Mucosa of stomach (tissue), 1 donor: ENCODE data around the gene HK3.

Experiments used
- H3K27me3 ChIP-seq: one replicate; pipeline ENCODE4 v1.7.0; 2013; ENCODE audit warnings: mild to moderate bottlenecking, low read length; ENCODE audit not compliant: control insufficient read depth, insufficient read depth
- H3K36me3 ChIP-seq: one replicate; pipeline ENCODE4 v1.7.0; 2013; ENCODE audit warnings: low read length; ENCODE audit not compliant: control insufficient read depth, insufficient read depth
- H3K4me1 ChIP-seq: one replicate; pipeline ENCODE4 v1.7.0; 2013; ENCODE audit warnings: mild to moderate bottlenecking, low read length; ENCODE audit not compliant: control insufficient read depth, insufficient read depth
- H3K4me3 ChIP-seq: one replicate; pipeline ENCODE4 v1.7.0; 2013; ENCODE audit warnings: low read length
- H3K9ac ChIP-seq: one replicate; pipeline ENCODE4 v1.7.0; 2013; ENCODE audit warnings: mild to moderate bottlenecking, low read length, moderate library complexity
- H3K9me3 ChIP-seq: one replicate; pipeline ENCODE4 v1.7.0; 2013; ENCODE audit warnings: mild to moderate bottlenecking, low read length, moderate library complexity; ENCODE audit not compliant: control insufficient read depth
- donor health status: Pancreatic carcinoma.

The HK3 gene

DNA sequence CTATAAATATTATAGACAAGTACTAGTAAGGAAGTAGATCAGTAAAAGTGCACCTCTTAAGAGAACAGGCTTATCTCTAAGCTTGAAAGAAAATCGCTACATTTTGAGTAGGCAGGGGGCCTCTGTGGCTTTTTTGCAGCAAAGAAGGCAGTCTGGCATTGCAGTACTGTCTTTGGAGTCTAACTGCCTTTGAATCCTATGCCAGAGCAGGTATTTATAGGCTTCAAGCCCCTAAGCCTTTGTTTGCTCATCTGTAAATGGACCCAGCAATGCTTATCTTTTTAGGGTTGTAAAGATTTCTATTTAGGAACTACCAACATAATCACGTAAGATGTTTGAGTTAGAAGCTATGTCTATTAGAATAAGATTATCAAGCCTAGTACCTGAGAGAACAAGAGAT is 23.7 kb upstream of the HK3 start:
- no peaks in the 10 kb centered on the region for H3K9me3 ChIP-seq
- H3K9ac ChIP-seq, result no peak overlapping the region
- H3K4me1 ChIP-seq, result no peaks in the 10 kb centered on the region
- no peaks in the 10 kb centered on the region for H3K36me3 ChIP-seq
- no peaks in the 10 kb centered on the region for H3K27me3 ChIP-seq
- no peak overlapping the region for H3K4me3 ChIP-seq

- Histone ChIP-seq H3K9me3 (no peaks in the 10 kb centered on the region), H3K27me3 (no peaks in the 10 kb centered on the region), H3K9ac (no peak overlapping the region)
These were observed 22.6 kb upstream of the HK3 start for GRCh38 chr5:176921714-176922113.

GRCh38 chr5:176918613-176919012 is 19.5 kb upstream of the HK3 start:
- Histone ChIP-seq H3K36me3 (no peaks in the 10 kb centered on the region), H3K27me3 (no peaks in the 10 kb centered on the region), H3K4me1 (peaks cover 6% of the 10 kb centered on the region), H3K9ac (no peak overlapping the region), H3K9me3 (no peaks in the 10 kb centered on the region), H3K4me3 (no peak overlapping the region)

More at GRCh38 chr5:176921714-176922113, 22.6 kb upstream of the HK3 start:
- Histone ChIP-seq H3K36me3 (no peaks in the 10 kb centered on the region), H3K4me1 (no peaks in the 10 kb centered on the region), H3K4me3 (no peak overlapping the region)

GRCh38 chr5:176916337-176916736 is 17.2 kb upstream of the HK3 start:
- H3K36me3 ChIP-seq, result no peaks in the 10 kb centered on the region
- H3K27me3 ChIP-seq, result no peaks in the 10 kb centered on the region
- H3K9ac ChIP-seq, result no peak overlapping the region
- no peaks in the 10 kb centered on the region for H3K9me3 ChIP-seq
- H3K4me3 ChIP-seq, result no peak overlapping the region
- peaks cover 6% of the 10 kb centered on the region for H3K4me1 ChIP-seq

DNA sequence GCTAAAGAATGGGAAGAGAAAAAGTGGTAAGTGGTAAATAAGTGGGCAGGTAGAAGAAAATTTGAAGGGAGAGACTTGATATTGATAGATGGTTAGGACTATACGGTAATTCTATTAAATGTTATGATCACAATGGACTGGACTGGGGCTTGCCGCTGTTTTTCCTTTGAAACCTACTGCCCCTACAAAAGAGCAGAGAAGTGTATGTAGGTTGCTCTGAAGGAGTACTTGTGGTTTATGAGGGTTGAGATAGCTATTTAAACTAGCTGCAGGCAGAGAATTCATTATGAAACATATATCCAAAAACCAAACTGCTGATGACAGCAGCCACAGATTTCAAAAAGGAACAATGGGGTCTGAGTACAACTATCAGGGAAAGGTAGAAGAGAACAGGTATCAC is 16.8 kb upstream of the HK3 start:
- Histone ChIP-seq H3K9me3 (no peaks in the 10 kb centered on the region), H3K4me3 (no peak overlapping the region), H3K36me3 (no peaks in the 10 kb centered on the region), H3K9ac (no peak overlapping the region), H3K4me1 (peaks cover 6% of the 10 kb centered on the region), H3K27me3 (no peaks in the 10 kb centered on the region)

- no peak overlapping the region for H3K9ac ChIP-seq
- H3K36me3 ChIP-seq, result no peaks in the 10 kb centered on the region
- H3K27me3 ChIP-seq, result no peaks in the 10 kb centered on the region
- H3K4me1 ChIP-seq, result peaks cover 6% of the 10 kb centered on the region
- no peak overlapping the region for H3K4me3 ChIP-seq
- H3K9me3 ChIP-seq, result no peaks in the 10 kb centered on the region
These were observed 13.0 kb upstream of the HK3 start for GRCh38 chr5:176912115-176912514.

- no peaks in the 10 kb centered on the region for H3K4me1 ChIP-seq
- H3K9me3 ChIP-seq, result no peaks in the 10 kb centered on the region
- H3K36me3 ChIP-seq, result no peaks in the 10 kb centered on the region
- no peaks in the 10 kb centered on the region for H3K27me3 ChIP-seq
- no peak overlapping the region for H3K9ac ChIP-seq
- H3K4me3 ChIP-seq, result no peak overlapping the region
These were observed 9.7 kb upstream of the HK3 start for GRCh38 chr5:176908675-176909368.

DNA sequence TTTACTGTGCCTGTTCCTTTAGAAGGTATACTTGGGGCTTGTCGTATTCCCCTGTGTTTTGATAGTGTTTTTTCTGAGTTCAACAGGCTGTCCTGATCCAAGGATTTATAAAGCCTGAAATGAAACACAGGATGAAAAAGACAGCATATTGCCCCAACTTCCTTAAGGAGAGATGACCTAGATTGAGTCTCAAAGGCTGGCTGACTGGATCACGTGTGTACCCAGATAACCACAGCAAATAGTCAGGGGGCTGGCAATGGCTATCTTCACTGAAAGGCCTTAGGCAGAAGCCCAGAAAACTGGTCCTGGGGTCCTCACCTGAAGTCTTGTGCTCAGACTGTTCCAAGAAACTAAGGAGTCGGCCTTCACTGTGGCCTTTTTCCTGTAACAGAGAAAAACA is 7.7 kb upstream of the HK3 start:
- Histone ChIP-seq H3K9ac (no peak overlapping the region), H3K36me3 (no peaks in the 10 kb centered on the region), H3K27me3 (no peaks in the 10 kb centered on the region), H3K4me3 (no peak overlapping the region), H3K4me1 (no peaks in the 10 kb centered on the region), H3K9me3 (no peaks in the 10 kb centered on the region)

- H3K4me3 ChIP-seq, result no peak overlapping the region
- H3K27me3 ChIP-seq, result no peaks in the 10 kb centered on the region
- no peaks in the 10 kb centered on the region for H3K4me1 ChIP-seq
- no peak overlapping the region for H3K9ac ChIP-seq
- no peaks in the 10 kb centered on the region for H3K36me3 ChIP-seq
- no peaks in the 10 kb centered on the region for H3K9me3 ChIP-seq
These were observed 7.0 kb upstream of the HK3 start for GRCh38 chr5:176906126-176906525.

DNA sequence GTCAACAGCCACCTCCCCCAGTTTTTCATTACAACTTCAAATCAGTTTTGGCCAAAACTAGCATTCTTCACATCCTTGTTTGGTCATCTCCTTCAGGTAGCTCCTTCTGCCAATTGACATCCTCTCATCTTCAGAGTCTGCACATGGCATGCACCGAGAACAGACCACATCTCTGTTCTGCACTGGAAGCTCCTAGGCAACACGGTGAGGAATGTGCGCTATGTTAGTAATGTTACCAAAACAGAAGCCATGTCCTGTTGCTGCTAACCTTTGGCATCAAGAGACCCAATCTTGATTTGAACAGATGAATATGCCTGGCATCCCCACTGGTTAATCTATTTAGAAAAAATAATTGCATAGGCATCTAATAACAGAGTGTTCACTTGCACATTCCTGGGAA is 5.1 kb upstream of the HK3 start:
- Histone ChIP-seq H3K36me3 (no peaks in the 10 kb centered on the region), H3K27me3 (no peaks in the 10 kb centered on the region), H3K9me3 (no peaks in the 10 kb centered on the region), H3K4me3 (no peak overlapping the region), H3K4me1 (no peaks in the 10 kb centered on the region), H3K9ac (no peak overlapping the region)

GRCh38 chr5:176902911-176903664 is 3.9 kb upstream of the HK3 start:
- H3K27me3 ChIP-seq, result no peaks in the 10 kb centered on the region
- H3K4me3 ChIP-seq, result no peak overlapping the region
- H3K9me3 ChIP-seq, result no peaks in the 10 kb centered on the region
- H3K36me3 ChIP-seq, result no peaks in the 10 kb centered on the region
- no peaks in the 10 kb centered on the region for H3K4me1 ChIP-seq
- no peak overlapping the region for H3K9ac ChIP-seq

- no peaks in the 10 kb centered on the region for H3K36me3 ChIP-seq
- no peaks in the 10 kb centered on the region for H3K4me1 ChIP-seq
- no peak overlapping the region for H3K4me3 ChIP-seq
- H3K27me3 ChIP-seq, result no peaks in the 10 kb centered on the region
- no peaks in the 10 kb centered on the region for H3K9me3 ChIP-seq
- no peak overlapping the region for H3K9ac ChIP-seq
These were observed 3.1 kb upstream of the HK3 start for GRCh38 chr5:176902102-176902814.
